Right lobe of liver (tissue), 6 donors: ENCODE results near the gene DAPK2. TPM values are rescaled to one million over a fixed set of nuclear protein-coding genes. Genes with fewer than 3 reads are reported as not detected.
A peak's percentile ranks its signal among the peaks of the same experiment; 100 is the strongest.

Experiments used
- ATAC-seq, 4 donors: fragments of 200-7000 bp; cut with Tn5 transposase; one replicate each; pipeline ENCODE4 v1.9.1; 2020; ENCODE audit warnings: mild to moderate bottlenecking in 4 of 4, moderate library complexity in 4 of 4
- DNase-seq, 3 donors: peaks; one replicate each; pipeline ENCODE4 v3.0.0-alpha.2; 2020
- H3K27ac ChIP-seq, 3 donors: fragments of 200-600 bp; one replicate each; pipeline ENCODE4 v1.8.0; 2022
- H3K27me3 ChIP-seq, 2 donors: fragments of 200-600 bp; one replicate each; pipeline ENCODE4 v1.8.0; 2022
- H3K36me3 ChIP-seq, 4 donors: fragments of 200-600 bp; sonication (generic) in 1 of 4; one replicate each; pipeline versions ENCODE4 v1.5.1 to v1.8.0; 2017 to 2022; ENCODE audit warnings: control low read depth in 1 of 4
- H3K4me1 ChIP-seq, 4 donors: fragments of 200-600 bp; sonication (generic) in 1 of 4; one replicate each; pipeline versions ENCODE4 v1.5.1 to v1.8.0; 2017 to 2022; ENCODE audit warnings: control low read depth in 1 of 4
- H3K4me3 ChIP-seq, 3 donors: fragments of 200-600 bp; one replicate each; pipeline ENCODE4 v1.8.0; 2022
- H3K9me3 ChIP-seq, 4 donors: fragments of 200-600 bp; sonication (generic) in 1 of 4; one replicate each; pipeline versions ENCODE4 v1.5.1 to v1.8.0; 2017 to 2022; ENCODE audit warnings: control low read depth in 1 of 4
- POLR2A ChIP-seq: fragments of 450-650 bp; IDR thresholded peaks from one replicate; pipeline ENCODE4 v1.6.1; 2017; ENCODE audit warnings: antibody characterized with exemption, mild to moderate bottlenecking
- WGBS: methylation state at CpG from one replicate; pipeline ENCODE4 v1.1.6; 2018; ENCODE audit warnings: low coverage, low lambda C conversion rate; ENCODE audit not compliant: insufficient coverage; ENCODE audit errors: missing lambda C conversion rate; 5-methylcytosine and 5-hydroxymethylcytosine counted together
- intact Hi-C, 2 donors: fragments of 100-400 bp; cut with DNase I; formaldehyde crosslinking; loops; one replicate each; pipeline versions ENCODE4 v1.11.2 to v1.14.1; 2022
- total RNA-seq, 6 experiments: library from RNA; depleted of rRNA in 2 of 6; stranded (reverse); fragments of >200 nt in 2 of 6; fragmentation: NEBNext Ultra II Directional in 3 of 6; extraction: Animal tissue kit (Norgen Biotek cat#: 25700) in 3 of 6; gene quantifications; one replicate each; pipeline versions ENCODE4 v1.1.0 to v1.2.4, GENCODE V29; 2016 to 2023
- TF ChIP-seq, protein P1 (sequence below), 4 donors: fragments of 200-600 bp in 3 of 4; fragments of 450-650 bp in 1 of 4; IDR thresholded peaks; one replicate each; pipeline versions ENCODE4 v1.5.1 to v1.8.0; 2016 to 2022; ENCODE audit warnings: antibody characterized with exemption in 4 of 4, mild to moderate bottlenecking in 2 of 4
- donor health status: DM: no; HTN: yes; CAD: no.
- donor health status: DM: no; HTN: no; CAD: no.
- donor health status: DM: no; HTN: no; CAD: no.
- donor health status: DM: no; HTN: yes; CAD: no.
- donor health status: DM: no; HTN: yes; CAD: no.

Gene DAPK2
- total RNA-seq, 6 experiments from 2014 or later, result 1.5 to 11.5 (median 4.7) TPM

DNA sequence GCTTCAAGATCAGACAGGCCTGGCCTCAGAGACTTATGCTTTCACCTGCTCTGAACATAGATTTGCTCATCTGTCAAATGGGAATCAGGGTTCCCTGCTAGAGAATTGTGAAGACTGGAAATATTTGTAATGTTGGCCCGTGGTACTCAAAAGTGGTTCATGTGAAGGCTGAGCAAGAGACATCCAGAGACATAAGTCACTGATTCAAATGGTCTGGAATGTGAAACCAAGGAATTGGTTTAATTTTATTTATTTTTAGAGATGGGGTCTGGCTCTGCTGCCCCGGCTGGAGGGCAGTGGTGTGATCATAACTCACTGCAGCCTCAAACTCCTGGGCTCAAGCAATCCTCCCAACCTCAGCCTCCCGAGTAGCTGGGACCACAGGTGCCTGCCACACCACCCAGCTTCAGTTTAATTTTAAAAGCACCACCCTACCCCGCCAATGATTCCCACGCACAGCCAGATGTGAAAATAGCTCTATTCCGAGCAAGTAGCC, 60.1 kb downstream of the DAPK2 start:
- Histone ChIP-seq H3K4me3 (no peak overlapping the region), H3K4me1 (no peaks in the 10 kb centered on the region), H3K27me3 (no peaks in the 10 kb centered on the region), H3K9me3 (no peaks in the 10 kb centered on the region), H3K36me3 (no peaks in the 10 kb centered on the region), H3K27ac (peak overlapping the region in 1 of 3 donors; percentile 33)
- TF ChIP-seq, protein P1, sequence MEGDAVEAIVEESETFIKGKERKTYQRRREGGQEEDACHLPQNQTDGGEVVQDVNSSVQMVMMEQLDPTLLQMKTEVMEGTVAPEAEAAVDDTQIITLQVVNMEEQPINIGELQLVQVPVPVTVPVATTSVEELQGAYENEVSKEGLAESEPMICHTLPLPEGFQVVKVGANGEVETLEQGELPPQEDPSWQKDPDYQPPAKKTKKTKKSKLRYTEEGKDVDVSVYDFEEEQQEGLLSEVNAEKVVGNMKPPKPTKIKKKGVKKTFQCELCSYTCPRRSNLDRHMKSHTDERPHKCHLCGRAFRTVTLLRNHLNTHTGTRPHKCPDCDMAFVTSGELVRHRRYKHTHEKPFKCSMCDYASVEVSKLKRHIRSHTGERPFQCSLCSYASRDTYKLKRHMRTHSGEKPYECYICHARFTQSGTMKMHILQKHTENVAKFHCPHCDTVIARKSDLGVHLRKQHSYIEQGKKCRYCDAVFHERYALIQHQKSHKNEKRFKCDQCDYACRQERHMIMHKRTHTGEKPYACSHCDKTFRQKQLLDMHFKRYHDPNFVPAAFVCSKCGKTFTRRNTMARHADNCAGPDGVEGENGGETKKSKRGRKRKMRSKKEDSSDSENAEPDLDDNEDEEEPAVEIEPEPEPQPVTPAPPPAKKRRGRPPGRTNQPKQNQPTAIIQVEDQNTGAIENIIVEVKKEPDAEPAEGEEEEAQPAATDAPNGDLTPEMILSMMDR (IDR thresholded peaks at IDR 0.05), result no peak
- TF ChIP-seq POLR2A, result no peak
- 76% methylated on average over 3 of the region's 6 CpGs for WGBS
- intact Hi-C loops, result no loop called here
- ATAC-seq (no peak), DNase-seq (no peak)

DNA sequence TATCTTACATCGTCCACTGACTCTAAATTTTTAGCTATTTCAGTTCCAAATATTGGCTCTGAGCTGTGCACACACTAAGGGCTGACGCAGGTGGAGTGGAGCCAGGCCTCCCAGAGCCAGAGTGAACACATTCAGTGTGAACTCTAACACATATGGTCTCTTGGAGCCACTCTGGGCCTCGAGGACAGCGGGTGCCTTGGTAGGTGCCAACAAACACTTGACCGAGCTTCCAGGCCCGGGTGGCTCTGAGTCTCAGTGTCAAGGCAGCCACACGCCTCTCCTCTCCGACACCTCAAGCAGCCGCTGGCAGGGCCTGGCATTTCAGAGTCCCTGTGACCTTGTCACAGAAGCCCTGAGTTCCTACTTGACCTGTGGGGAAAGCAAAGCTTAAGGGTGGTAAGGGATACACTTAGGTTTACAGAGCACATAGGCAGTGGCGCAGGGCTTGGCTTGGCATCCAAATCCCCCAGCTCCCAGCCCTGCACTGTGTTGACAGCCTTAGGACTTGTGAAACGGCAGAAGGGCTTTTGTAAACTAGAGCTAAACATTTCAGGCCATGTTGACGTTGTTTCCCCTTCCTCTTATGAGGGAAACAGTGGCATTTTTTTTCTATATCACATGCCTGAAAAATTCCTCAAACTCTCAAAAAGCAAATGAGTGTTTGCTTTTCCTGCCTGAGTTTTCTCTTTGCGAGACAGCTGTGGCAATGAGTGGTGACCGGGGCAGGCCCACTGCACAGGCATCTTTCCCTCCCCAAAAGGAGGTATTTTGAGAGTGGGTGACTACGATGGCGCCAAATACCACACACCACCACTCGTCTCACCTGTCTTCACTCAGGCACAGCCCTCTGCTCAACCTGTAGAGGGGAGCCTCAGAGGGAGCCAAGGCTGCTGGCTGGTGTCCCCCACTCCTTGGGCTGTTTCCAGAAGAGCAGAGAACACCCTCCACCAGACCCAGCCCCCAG, 60.8 kb downstream of the DAPK2 start:
- ATAC-seq (peak; percentile 50 to 74 (median 64)), DNase-seq (peak; percentile 67 to 80 (median 68))
- no peaks in the 10 kb centered on the region for H3K4me1 ChIP-seq
- no peaks in the 10 kb centered on the region for H3K9me3 ChIP-seq
- TF ChIP-seq, protein P1 (IDR thresholded peaks at IDR 0.05), result no peak
- no peak for TF ChIP-seq POLR2A
- no peak overlapping the region for H3K4me3 ChIP-seq
- intact Hi-C loops, result no loop called here
- no peaks in the 10 kb centered on the region for H3K27me3 ChIP-seq
- H3K27ac ChIP-seq, result peak overlapping the region in 2 of 3 donors; percentile 9 to 33
- H3K36me3 ChIP-seq, result no peaks in the 10 kb centered on the region
- 72% methylated on average over 8 of the region's 17 CpGs for WGBS

DNA sequence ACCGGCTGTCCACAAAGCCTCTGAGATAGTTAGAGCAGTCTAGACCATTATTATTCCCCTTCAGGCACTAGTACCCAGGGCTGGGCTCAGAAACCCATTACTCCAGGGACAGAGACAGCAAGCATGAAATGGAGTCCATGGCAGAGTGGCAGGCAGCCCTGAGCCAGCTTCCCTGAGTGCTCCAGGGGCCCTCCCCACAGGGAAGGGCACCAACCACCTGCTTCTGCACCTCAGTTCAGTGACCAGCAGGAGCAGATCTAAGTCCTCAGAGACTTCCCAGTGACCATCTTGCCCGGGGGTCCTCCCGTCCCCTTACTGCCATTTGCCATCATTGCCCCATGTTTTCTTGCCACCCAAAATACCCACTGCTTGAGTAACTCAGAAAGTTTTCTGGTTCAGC, 62.0 kb downstream of the DAPK2 start:
- intact Hi-C loops, result no loop called here
- H3K27ac ChIP-seq, result no peak overlapping the region

DNA sequence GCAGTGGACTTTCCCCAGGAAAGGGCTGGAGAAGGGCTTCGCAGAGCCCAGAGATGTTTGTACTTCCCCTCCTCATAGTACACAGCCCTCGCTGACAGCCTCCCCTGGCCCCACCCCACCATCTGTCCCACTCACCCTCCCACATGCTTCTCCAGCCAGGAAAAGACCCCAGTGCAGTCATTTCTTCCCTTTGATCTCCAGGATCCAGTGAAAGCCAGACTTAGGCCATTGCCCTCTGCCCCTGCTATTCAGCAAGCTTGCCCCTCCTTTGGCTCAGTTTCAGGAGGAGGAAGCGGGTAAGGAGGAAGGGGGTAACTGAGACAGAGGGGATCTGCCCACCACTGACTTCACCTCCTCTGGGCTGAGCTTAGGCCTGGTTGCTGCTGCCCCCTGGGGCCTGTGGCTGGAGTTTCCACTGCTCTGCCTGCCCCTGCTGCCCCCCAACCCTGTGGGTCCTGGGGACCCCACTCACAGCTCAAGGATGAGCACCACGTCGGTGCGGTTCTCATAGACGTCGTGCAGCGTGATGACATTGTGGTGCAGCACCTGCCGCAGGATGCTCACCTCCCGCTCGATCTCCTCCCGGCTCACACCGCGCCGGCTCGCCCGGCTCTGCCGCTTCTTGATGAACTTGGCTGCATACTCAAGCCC, 63.1 kb downstream of the DAPK2 start:
- no peaks in the 10 kb centered on the region for H3K36me3 ChIP-seq
- DNase-seq (peak in 1 of 3 donors; percentile 45), ATAC-seq (peak in 1 of 4 donors; percentile 9)
- no peaks in the 10 kb centered on the region for H3K27me3 ChIP-seq
- H3K9me3 ChIP-seq, result no peaks in the 10 kb centered on the region
- TF ChIP-seq POLR2A, result no peak
- TF ChIP-seq, protein P1 (IDR thresholded peaks at IDR 0.05), result no peak
- 93% methylated on average over 3 of the region's 19 CpGs for WGBS
- H3K4me3 ChIP-seq, result no peak overlapping the region
- H3K27ac ChIP-seq, result no peak overlapping the region
- intact Hi-C loops, result no loop called here
- H3K4me1 ChIP-seq, result no peaks in the 10 kb centered on the region

More for the DNA sequence above, 62.0 kb downstream of the DAPK2 start:
- H3K27me3 ChIP-seq, result no peaks in the 10 kb centered on the region
- no peaks in the 10 kb centered on the region for H3K36me3 ChIP-seq
- TF ChIP-seq, protein P1 (IDR thresholded peaks at IDR 0.05), result no peak
- no peak for TF ChIP-seq POLR2A
- ATAC-seq (no peak), DNase-seq (no peak)
- no CpG with 5 or more reads among the region's 3 CpGs for WGBS
- no peaks in the 10 kb centered on the region for H3K9me3 ChIP-seq
- no peaks in the 10 kb centered on the region for H3K4me1 ChIP-seq
- H3K4me3 ChIP-seq, result no peak overlapping the region
